GM11168 (cell line): ENCODE data around the gene CCR6.

Experiments used
- in situ Hi-C: fragments of 300-500 bp; cut with MboI; formaldehyde crosslinking; loops from one replicate; pipeline ENCODE4 v1.12.0; 2022; ENCODE audit warnings: low sequenced_read_pairs; ENCODE audit not compliant: unreplicated experiment

The CCR6 gene

GRCh38 chr6:167139761-167140160, 16.9 kb downstream of the CCR6 start:
- in situ Hi-C loops, result loop anchor here (10.0 kb wide), 1 partner anchor 135 kb away; no protein-coding TSS in a partner anchor

GRCh38 chr6:167140589-167141474, 17.9 kb downstream of the CCR6 start:
- in situ Hi-C loops, result no loop called here

DNA sequence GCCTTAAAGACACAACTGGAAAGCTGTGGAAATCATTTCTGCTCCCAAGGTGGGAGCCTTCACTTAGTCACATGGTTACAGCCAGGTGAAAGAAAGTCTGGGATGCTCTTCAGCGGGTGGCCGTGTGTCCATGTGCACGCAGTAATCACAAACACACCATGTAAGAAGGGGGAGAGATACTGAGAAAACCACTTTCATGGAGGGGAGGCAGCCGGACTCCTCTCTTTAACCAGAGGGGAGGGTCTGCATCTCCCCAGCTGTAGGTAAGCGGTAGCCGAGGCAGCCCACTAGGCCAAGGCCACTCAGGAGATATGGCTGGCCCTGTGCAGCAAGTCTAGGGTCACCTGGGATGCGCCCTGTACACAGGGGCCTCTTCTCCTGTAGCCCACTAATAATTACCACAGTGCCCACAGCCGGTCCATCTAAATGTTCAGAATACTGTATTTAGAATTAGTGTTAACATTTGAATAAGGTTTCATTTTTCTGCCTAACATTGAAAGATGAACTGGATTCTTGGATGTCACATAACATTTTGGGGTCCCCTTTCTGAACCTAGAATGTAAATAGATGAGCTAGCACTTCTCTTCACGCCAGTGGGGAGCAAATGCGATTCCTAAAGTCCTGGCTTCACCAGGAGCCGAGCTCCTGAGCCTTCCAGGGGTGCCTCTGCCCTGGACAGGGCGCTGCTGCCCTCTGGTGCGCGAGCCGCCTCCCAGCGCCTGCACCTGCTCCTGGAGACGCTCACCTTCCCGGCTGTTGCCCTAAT, 19.0 kb downstream of the CCR6 start:
- in situ Hi-C loops, result no loop called here

- in situ Hi-C loops, result no loop called here
Measured at GRCh38 chr6:167142433-167142761, 19.5 kb downstream of the CCR6 start.

DNA sequence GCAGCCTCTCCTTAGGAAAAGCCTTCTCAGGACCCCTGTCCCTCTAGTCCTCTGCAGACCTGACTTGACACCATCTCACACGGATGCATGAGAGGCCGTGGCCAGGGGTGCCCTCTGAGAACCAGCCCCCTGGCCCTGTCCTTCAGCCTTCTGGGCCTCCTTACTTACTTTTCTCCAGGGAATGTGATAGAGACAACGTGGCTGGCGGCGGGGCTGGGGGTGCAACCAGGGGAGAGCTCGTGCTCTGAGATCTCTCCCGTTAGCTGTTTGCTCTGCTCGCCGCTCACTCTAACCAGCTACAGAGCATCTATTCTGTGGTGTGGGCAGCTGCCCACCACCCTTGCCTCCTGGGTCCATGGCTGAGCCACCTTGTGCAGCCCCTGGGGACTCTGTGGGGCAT, 20.1 kb downstream of the CCR6 start:
- in situ Hi-C loops, result no loop called here

DNA sequence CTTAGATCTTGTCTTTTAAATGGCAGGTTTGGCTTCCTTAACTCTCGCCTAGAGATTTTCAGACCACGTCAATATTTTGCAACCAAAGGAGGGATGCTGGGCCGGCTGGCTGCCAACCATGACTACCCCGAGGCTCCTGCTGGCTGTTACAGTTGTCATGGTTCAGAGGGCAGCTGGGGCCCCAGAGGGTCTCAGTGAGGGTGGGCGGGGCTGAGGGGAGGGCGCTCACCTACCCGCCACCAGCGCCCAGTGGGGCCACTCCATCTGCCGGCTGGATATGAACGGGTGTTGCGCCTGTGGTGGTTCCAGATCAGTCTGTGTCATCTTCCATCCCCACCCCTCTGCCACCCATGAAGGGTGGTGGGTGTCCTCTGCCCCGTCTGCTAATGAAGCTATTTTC, 22.6 kb downstream of the CCR6 start:
- in situ Hi-C loops, result no loop called here

DNA sequence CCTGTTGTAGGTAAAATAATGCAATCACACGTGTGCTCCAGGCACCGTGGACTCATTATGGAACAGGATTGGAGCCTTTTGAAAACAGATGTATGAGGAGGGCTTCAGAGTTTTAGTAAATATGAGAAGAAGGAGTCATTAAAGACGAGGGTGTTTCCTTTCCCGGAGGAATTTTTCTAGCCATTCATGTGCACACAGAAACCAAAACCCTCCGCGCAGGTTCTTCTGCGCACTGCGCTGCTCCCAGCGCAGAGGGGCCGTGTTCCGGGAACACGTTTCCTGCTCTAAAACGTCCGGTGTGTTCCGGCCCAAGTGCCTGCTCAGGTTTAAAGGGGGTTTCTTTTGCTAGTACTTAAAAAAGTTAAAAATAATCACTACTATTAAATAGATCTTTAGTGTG, 23.2 kb downstream of the CCR6 start:
- in situ Hi-C loops, result no loop called here

- in situ Hi-C loops, result no loop called here
Measured at GRCh38 chr6:167146977-167147376, 24.1 kb downstream of the CCR6 start.

- in situ Hi-C loops, result no loop called here
Measured at GRCh38 chr6:167148021-167148420, 25.1 kb downstream of the CCR6 start.

GRCh38 chr6:167148997-167149396, 26.1 kb downstream of the CCR6 start:
- in situ Hi-C loops, result no loop called here

- in situ Hi-C loops, result loop anchor here (10.0 kb wide), 1 partner anchor 376 kb away; no protein-coding TSS in a partner anchor
Measured at GRCh38 chr6:167150941-167151549, 28.1 kb downstream of the CCR6 start.

DNA sequence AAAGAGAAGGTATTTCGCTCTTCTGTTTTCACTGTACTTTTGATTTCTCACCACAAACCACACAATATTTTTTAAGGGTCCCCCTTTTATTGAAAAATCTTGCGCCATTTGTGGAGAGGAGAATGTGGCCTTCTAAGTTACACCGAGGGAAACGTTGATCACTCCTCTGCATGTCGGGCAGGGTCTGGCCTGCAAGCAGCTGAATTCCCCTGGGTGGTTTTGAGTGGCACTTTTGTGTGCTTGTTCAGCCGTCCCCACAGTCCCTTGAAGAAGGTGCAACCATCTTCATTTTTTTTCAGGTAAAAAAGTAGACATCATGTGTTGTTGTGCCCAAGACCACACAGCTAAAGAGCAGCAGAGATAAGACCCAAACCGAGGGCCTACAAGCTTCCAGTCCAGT, 28.8 kb downstream of the CCR6 start:
- in situ Hi-C loops, result loop anchor here (10.0 kb wide), 1 partner anchor 377 kb away; no protein-coding TSS in a partner anchor

- in situ Hi-C loops, result loop anchor here (10.0 kb wide), 1 partner anchor 378 kb away; no protein-coding TSS in a partner anchor
Measured at GRCh38 chr6:167152862-167153261, 30.0 kb downstream of the CCR6 start.

GRCh38 chr6:167153521-167153959, 30.6 kb downstream of the CCR6 start:
- in situ Hi-C loops, result loop anchor here (10.0 kb wide), 1 partner anchor 379 kb away; no protein-coding TSS in a partner anchor

- in situ Hi-C loops, result loop anchor here (10.0 kb wide), 1 partner anchor 379 kb away; no protein-coding TSS in a partner anchor
Measured at GRCh38 chr6:167154291-167154690, 31.4 kb downstream of the CCR6 start.

GRCh38 chr6:167154895-167155294, 32.0 kb downstream of the CCR6 start:
- in situ Hi-C loops, result loop anchor here (10.0 kb wide), 1 partner anchor 380 kb away; no protein-coding TSS in a partner anchor

GRCh38 chr6:167157414-167157813, 34.5 kb downstream of the CCR6 start:
- in situ Hi-C loops, result loop anchor here (10.0 kb wide), 1 partner anchor 383 kb away; no protein-coding TSS in a partner anchor

- in situ Hi-C loops, result loop anchor here (10.0 kb wide), 1 partner anchor 383 kb away; no protein-coding TSS in a partner anchor
Measured at GRCh38 chr6:167157863-167158262, 35.0 kb downstream of the CCR6 start, which contains the start of gene GPR31. Gene GPR31 (minus strand): TSS chr6:167157980. CDS start chr6:167157831, 149 bp downstream.

- in situ Hi-C loops, result no loop called here
Measured at GRCh38 chr6:167161851-167162467, 39.1 kb downstream of the CCR6 start.

DNA sequence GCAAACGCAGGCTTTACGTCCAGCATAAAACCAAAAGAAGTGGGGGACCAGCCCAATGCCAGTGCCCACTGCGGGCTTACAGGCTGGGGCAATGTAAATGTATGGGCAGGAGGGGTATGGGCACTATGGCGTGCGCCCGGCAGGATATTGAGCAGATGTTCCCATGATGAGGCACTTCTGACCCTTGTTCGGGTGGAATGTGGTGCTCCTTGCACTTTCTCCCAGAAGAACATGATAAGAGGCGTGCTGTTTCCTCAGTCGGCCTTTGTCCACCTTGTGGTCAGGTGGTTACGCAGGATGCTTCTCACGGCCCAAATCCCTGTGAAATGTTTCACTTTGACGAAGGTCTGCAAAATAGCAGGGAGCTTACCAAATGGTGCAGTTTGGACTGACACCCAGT, 39.7 kb downstream of the CCR6 start:
- in situ Hi-C loops, result no loop called here
